HepG2 (cell line): Measurements from ENCODE around the gene HOXD12. TPM values are rescaled to one million over a fixed set of nuclear protein-coding genes. Genes with fewer than 3 reads are reported as not detected.

Source experiments
- AKNA ChIP-seq: sonication (generic); formaldehyde crosslinking; IDR thresholded peaks from 2 replicates; pipeline ENCODE4 v1.4.0; 2020; ENCODE audit warnings: missing genetic modification reagents, borderline replicate concordance
- ATF4 ChIP-seq, 2 experiments: fragments of 450-650 bp in 1 of 2; sonication (generic) in 1 of 2; formaldehyde crosslinking; IDR thresholded peaks; 2 replicates each; pipeline versions ENCODE4 v1.5.0 to v1.8.0; 2020 to 2022; ENCODE audit warnings: mild to moderate bottlenecking in 1 of 2, missing genetic modification reagents in 1 of 2
- BRF2 ChIP-seq: sonication (generic); formaldehyde crosslinking; IDR thresholded peaks from 2 replicates; pipeline ENCODE4 v1.8.1; 2022; ENCODE audit warnings: mild to moderate bottlenecking, missing genetic modification reagents
- FIP1L1 ChIP-seq: fragments of 200-400 bp; formaldehyde crosslinking; IDR thresholded peaks from 2 replicates; pipeline ENCODE4 v1.6.1; 2018; ENCODE audit warnings: low read depth, mild to moderate bottlenecking, low read length, moderate library complexity, borderline replicate concordance; ENCODE audit not compliant: insufficient read depth
- HNF1B ChIP-seq: sonication (generic); formaldehyde crosslinking; IDR thresholded peaks from 2 replicates; pipeline ENCODE4 v1.5.1; 2020; ENCODE audit warnings: mild to moderate bottlenecking, moderate library complexity, missing genetic modification reagents
- HNF4A ChIP-seq: sonication (generic); formaldehyde crosslinking; IDR thresholded peaks from 2 replicates; pipeline ENCODE4 v1.4.0; 2020; ENCODE audit warnings: missing genetic modification reagents
- KAT7 ChIP-seq: IDR thresholded peaks from 2 replicates; pipeline ENCODE4 v1.6.1; 2018; ENCODE audit warnings: borderline replicate concordance, missing compliant biosample characterization
- MAF1 ChIP-seq: sonication (generic); formaldehyde crosslinking; IDR thresholded peaks from 2 replicates; pipeline ENCODE4 v1.5.0; 2020; ENCODE audit warnings: missing genetic modification reagents, borderline replicate concordance
- NRL ChIP-seq: sonication (generic); formaldehyde crosslinking; IDR thresholded peaks from 2 replicates; pipeline ENCODE4 v1.5.0; 2020; ENCODE audit warnings: missing genetic modification reagents, mild to moderate bottlenecking, moderate library complexity, borderline replicate concordance
- PAWR ChIP-seq: sonication (generic); formaldehyde crosslinking; IDR thresholded peaks from 2 replicates; pipeline ENCODE4 v1.4.0; 2020; ENCODE audit warnings: missing genetic modification reagents, mild to moderate bottlenecking, borderline replicate concordance
- PHF21A ChIP-seq: sonication (generic); formaldehyde crosslinking; IDR thresholded peaks from 2 replicates; pipeline ENCODE4 v1.5.0; 2020; ENCODE audit warnings: mild to moderate bottlenecking, missing genetic modification reagents
- TARDBP ChIP-seq: sonication (generic); formaldehyde crosslinking; IDR thresholded peaks from 2 replicates; pipeline ENCODE4 v1.8.0; 2022; ENCODE audit warnings: mild to moderate bottlenecking, missing genetic modification reagents
- TCF7L2 ChIP-seq: IDR thresholded peaks from 2 replicates; pipeline ENCODE4 v1.6.1; 2011; ENCODE audit warnings: mild to moderate bottlenecking, low read depth, low read length, moderate library complexity
- ZFY ChIP-seq: sonication (generic); formaldehyde crosslinking; IDR thresholded peaks from 2 replicates; pipeline ENCODE4 v1.4.0; 2020; ENCODE audit warnings: missing genetic modification reagents
- ZMYM2 ChIP-seq: sonication (generic); formaldehyde crosslinking; IDR thresholded peaks from 2 replicates; pipeline ENCODE4 v1.8.0; 2022; ENCODE audit warnings: mild to moderate bottlenecking, missing genetic modification reagents
- ZNF230 ChIP-seq: sonication (generic); formaldehyde crosslinking; IDR thresholded peaks from 2 replicates; pipeline ENCODE4 v1.4.0; 2020; ENCODE audit warnings: mild to moderate bottlenecking, missing genetic modification reagents
- ZNF563 ChIP-seq: sonication (generic); formaldehyde crosslinking; IDR thresholded peaks from 2 replicates; pipeline ENCODE4 v1.8.0; 2022; ENCODE audit warnings: mild to moderate bottlenecking, moderate library complexity, missing genetic modification reagents
- ZNF792 ChIP-seq: IDR thresholded peaks from 2 replicates; pipeline ENCODE4 v1.6.1; 2016
- ZSCAN25 ChIP-seq: sonication (generic); formaldehyde crosslinking; IDR thresholded peaks from 2 replicates; pipeline ENCODE4 v1.8.0; 2022; ENCODE audit warnings: mild to moderate bottlenecking, missing genetic modification reagents
- polyA plus RNA-seq, 8 experiments: library from polyadenylated mRNA; depleted of rRNA in 3 of 8; stranded (reverse) in 7 of 8; unstranded in 1 of 8; fragments of >200 nt; fragmentation: Illumina TruSeq in 4 of 8; extraction: Trizol in 4 of 8; gene quantifications; 2 replicates each; pipeline versions ENCODE4 v1.2.1 to v1.2.3, GENCODE V29; 2011 to 2016; ENCODE audit warnings: low read depth in 4 of 8, missing spikeins in 1 of 8, mixed read lengths in 1 of 8; ENCODE audit not compliant: insufficient read depth in 1 of 8
- total RNA-seq, 5 experiments: library from RNA; depleted of rRNA; stranded (reverse); fragments of >200 nt; fragmentation: Illumina TruSeq; extraction: Trizol; gene quantifications; 2 replicates each; pipeline ENCODE4 v1.2.3, GENCODE V29; 2016; ENCODE audit warnings: low read depth in 1 of 5

Gene HOXD12
- total and polyA plus RNA-seq, 2 of the 13 experiments (the other 11 are each of a cell fraction or from before 2014, with no cell fraction given): not detected

- 0 out of 2 replicates have a peak, but pooled peaks have one; percentile 39 for TF ChIP-seq ZNF230 (CRISPR knock-in tag)
- no peak for TF ChIP-seq HNF4A (CRISPR knock-in tag)
- 0 out of 4 replicates have a peak, but pooled peaks of 1 of the 2 experiments have one; percentile 35 for TF ChIP-seq ATF4 (CRISPR knock-in tag; IDR thresholded peaks at IDR 0.05)
- TF ChIP-seq KAT7 (CRISPR knock-in tag): no peak
- TF ChIP-seq BRF2 (CRISPR knock-in tag): no peak
- no peak for TF ChIP-seq PHF21A (CRISPR knock-in tag)
- no peak for TF ChIP-seq PAWR
- no peak for TF ChIP-seq ZMYM2
- 0 out of 2 replicates have a peak, but pooled peaks have one; percentile 40 for TF ChIP-seq ZNF563 (CRISPR knock-in tag)
- TF ChIP-seq FIP1L1: no peak
- no peak for TF ChIP-seq ZSCAN25 (CRISPR knock-in tag)
- 0 out of 2 replicates have a peak, but pooled peaks have one; percentile 43 for TF ChIP-seq NRL (CRISPR knock-in tag)
- TF ChIP-seq ZNF792 (CRISPR knock-in tag): no peak
- TF ChIP-seq AKNA: no peak
- no peak for TF ChIP-seq MAF1
- TF ChIP-seq TARDBP (CRISPR knock-in tag): no peak
- no peak for TF ChIP-seq TCF7L2
- TF ChIP-seq HNF1B (CRISPR knock-in tag): peak; percentile 46; the same call in 1 of the 2 replicates
- no peak for TF ChIP-seq ZFY
These were observed 13.5 kb upstream of the HOXD12 start (continued) for GRCh38 chr2:176085861-176086771.
